H1 (cell line): ENCODE measurements around the gene ADCY2.

Experiments
- CBX8 ChIP-seq: fragments of 300-800, 300-1000 bp; sonication (generic); IDR thresholded peaks from 2 replicates; pipeline ENCODE4 v1.7.1; 2016; ENCODE audit warnings: low read depth, low read length, borderline replicate concordance
- CTCF ChIP-seq, 3 experiments: IDR thresholded peaks; 1 replicate in 2 of 3; 2 replicates in 1 of 3; pipeline versions ENCODE4 v1.5.1 to v1.6.1; 2011; ENCODE audit warnings: low read length in 3 of 3, mild to moderate bottlenecking in 3 of 3, inconsistent platforms in 2 of 3, low read depth in 1 of 3, moderate library complexity in 1 of 3; ENCODE audit not compliant: insufficient read depth in 1 of 3; ENCODE audit errors: control extremely low read depth in 1 of 3
- EGR1 ChIP-seq: IDR thresholded peaks from 2 replicates; pipeline ENCODE4 v1.6.1; 2011; ENCODE audit warnings: low read depth, low read length, borderline replicate concordance
- EP300 ChIP-seq, 2 experiments: IDR thresholded peaks; 1 replicate in 1 of 2; 2 replicates in 1 of 2; pipeline ENCODE4 v1.6.1; 2011 to 2012; ENCODE audit warnings: low read depth in 2 of 2, low read length in 2 of 2, mild to moderate bottlenecking in 2 of 2, borderline replicate concordance in 1 of 2, inconsistent platforms in 1 of 2, moderate library complexity in 1 of 2
- EZH2 ChIP-seq: fragments of 200-600 bp; sonication (generic); IDR thresholded peaks from 2 replicates; pipeline ENCODE4 v1.7.1; 2012; ENCODE audit warnings: low read depth, mild to moderate bottlenecking, moderate library complexity, low read length, inconsistent platforms; ENCODE audit not compliant: severe bottlenecking
- PHF8 ChIP-seq: fragments of 200-600 bp; sonication (generic); conservative IDR thresholded peaks from 2 replicates; pipeline ENCODE4 v1.7.1; 2012; ENCODE audit warnings: low read depth, mild to moderate bottlenecking, inconsistent platforms, low read length, moderate library complexity
- POLR2AphosphoS5 ChIP-seq: IDR thresholded peaks from 2 replicates; pipeline ENCODE4 v1.6.1; 2011; ENCODE audit warnings: low read depth, low read length

DNA sequence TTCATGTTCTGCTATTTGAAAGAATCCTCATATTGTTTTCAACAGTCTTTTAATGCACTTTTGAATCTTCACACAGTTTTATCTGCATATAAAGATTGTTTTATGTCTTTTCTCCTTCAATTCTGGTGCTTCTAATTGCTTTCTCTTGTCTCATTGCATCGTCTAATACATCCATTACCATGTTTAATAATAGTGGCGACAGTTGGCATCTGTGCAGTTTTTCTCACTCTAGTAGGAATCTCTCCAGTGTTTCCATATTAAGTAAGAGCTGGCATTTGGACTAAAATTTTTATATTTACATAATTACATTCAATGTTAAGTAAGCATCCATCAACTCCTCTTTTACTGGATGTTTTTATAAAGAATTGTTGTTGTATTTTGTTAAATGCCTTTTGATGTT is 49.9 kb downstream of the ADCY2 start:
- TF ChIP-seq CTCF (IDR thresholded peaks at IDR 0.05; ENCODE audit: control extremely low read depth in 1 of 3, insufficient read depth in 1 of 3, low read depth in 1 of 3, low read length in 3 of 3) = no peak
- no peak for TF ChIP-seq POLR2AphosphoS5
- no peak for TF ChIP-seq EGR1
- no peak for TF ChIP-seq EZH2
- TF ChIP-seq EP300 (IDR thresholded peaks at IDR 0.05; ENCODE audit: borderline replicate concordance in 1 of 2, low read depth in 2 of 2, low read length in 2 of 2) = no peak
- no peak for TF ChIP-seq CBX8
- TF ChIP-seq PHF8 = no peak
